ENCODE measurements around the gene CYB5R3. TPM values are rescaled to one million over a fixed set of nuclear protein-coding genes. Genes with fewer than 3 reads are reported as not detected.
A peak's percentile ranks its signal among the peaks of the same experiment; 100 is the strongest.

CYB5R3 gene
- total and polyA plus RNA-seq, 4 donors, result 90.2 to 265 (median 156) TPM

- no peak overlapping the region for H3K9ac ChIP-seq (ENCODE audit: insufficient read depth in 1 of 2, low read length in 2 of 2)
- peaks cover 0 to 8% (median 0%) of the 10 kb centered on the region in 5 donors for H3K4me1 ChIP-seq (ENCODE audit: control insufficient read depth in 5 of 5, insufficient read depth in 5 of 5, low read length in 5 of 5)
- peak in 1 of 3 donors; percentile 6 for DNase-seq
- H3K36me3 ChIP-seq (ENCODE audit: control insufficient read depth in 4 of 4, insufficient read depth in 4 of 4, low read length in 4 of 4), result peaks cover 0 to 34% (median 18%) of the 10 kb centered on the region in 4 donors
- 55 to 84% methylated on average over 3 of the region's 3 CpGs for WGBS, 2 donors
- no peaks in the 10 kb centered on the region for H3K9me3 ChIP-seq (ENCODE audit: control insufficient read depth in 4 of 4, insufficient read depth in 3 of 4, low read length in 3 of 4)
- H3K27me3 ChIP-seq (ENCODE audit: control insufficient read depth in 3 of 3, insufficient read depth in 3 of 3, low read length in 2 of 3), result no peaks in the 10 kb centered on the region
- H3K4me3 ChIP-seq, result no peak overlapping the region
- peak overlapping the region in 1 of 2 donors; percentile 60 for H3K27ac ChIP-seq (ENCODE audit: low read depth in 1 of 2, low read length in 1 of 2)
- TF ChIP-seq CTCF (IDR thresholded peaks at IDR 0.05; ENCODE audit: control extremely low read depth, extremely low read depth), result no peak
- peak; percentile 80 for ATAC-seq (ENCODE audit: insufficient read depth, low FRiP score)
Observed at GRCh38 chr22:42635531-42635930, 13.7 kb downstream of the CYB5R3 start.

- no peak overlapping the region for H3K9ac ChIP-seq (ENCODE audit: insufficient read depth in 1 of 2, low read length in 2 of 2)
- no peak for TF ChIP-seq CTCF (IDR thresholded peaks at IDR 0.05; ENCODE audit: control extremely low read depth, extremely low read depth)
- no peak overlapping the region for H3K4me3 ChIP-seq
- peaks cover 0 to 58% (median 28%) of the 10 kb centered on the region in 4 donors for H3K36me3 ChIP-seq (ENCODE audit: control insufficient read depth in 4 of 4, insufficient read depth in 4 of 4, low read length in 4 of 4)
- H3K27ac ChIP-seq (ENCODE audit: low read depth in 1 of 2, low read length in 1 of 2), result peak overlapping the region in 1 of 2 donors; percentile 6
- ATAC-seq (ENCODE audit: insufficient read depth, low FRiP score) (no peak), DNase-seq (no peak)
- H3K4me1 ChIP-seq (ENCODE audit: control insufficient read depth in 5 of 5, insufficient read depth in 5 of 5, low read length in 5 of 5), result peaks cover 0 to 8% (median 0%) of the 10 kb centered on the region in 5 donors
- 67 to 92% methylated on average over 9 of the region's 9 CpGs for WGBS, 2 donors
- H3K9me3 ChIP-seq (ENCODE audit: control insufficient read depth in 4 of 4, insufficient read depth in 3 of 4, low read length in 3 of 4), result no peaks in the 10 kb centered on the region
- H3K27me3 ChIP-seq (ENCODE audit: control insufficient read depth in 3 of 3, insufficient read depth in 3 of 3, low read length in 2 of 3), result no peaks in the 10 kb centered on the region
Observed at GRCh38 chr22:42633013-42633412, 16.2 kb downstream of the CYB5R3 start.

- H3K9ac ChIP-seq (ENCODE audit: insufficient read depth in 1 of 2, low read length in 2 of 2), result no peak overlapping the region
- no peak for ATAC-seq (ENCODE audit: insufficient read depth, low FRiP score)
- H3K27ac ChIP-seq (ENCODE audit: low read depth in 1 of 2, low read length in 1 of 2), result no peak overlapping the region
- H3K27me3 ChIP-seq (ENCODE audit: control insufficient read depth in 3 of 3, insufficient read depth in 3 of 3, low read length in 2 of 3), result no peaks in the 10 kb centered on the region
- no peaks in the 10 kb centered on the region for H3K9me3 ChIP-seq (ENCODE audit: control insufficient read depth in 4 of 4, insufficient read depth in 3 of 4, low read length in 3 of 4)
- no peak for DNase-seq
- H3K36me3 ChIP-seq (ENCODE audit: control insufficient read depth in 4 of 4, insufficient read depth in 4 of 4, low read length in 4 of 4), result peaks cover 0 to 63% (median 30%) of the 10 kb centered on the region in 4 donors
- H3K4me1 ChIP-seq (ENCODE audit: control insufficient read depth in 5 of 5, insufficient read depth in 5 of 5, low read length in 5 of 5), result peaks cover 0 to 5% (median 0%) of the 10 kb centered on the region in 5 donors
- no peak overlapping the region for H3K4me3 ChIP-seq
- TF ChIP-seq CTCF (IDR thresholded peaks at IDR 0.05; ENCODE audit: control extremely low read depth, extremely low read depth), result no peak
- 88 to 91% methylated on average over 13 of the region's 13 CpGs for WGBS, 2 donors
Observed at GRCh38 chr22:42632096-42632495, 17.1 kb downstream of the CYB5R3 start.
